Measurements from ENCODE around the gene KRTAP10-7.
"Not testable (repeated sequence)": the region's sequence is repeated elsewhere in the genome, so short reads cannot be mapped to it uniquely, and the experiment has no call there.

DNA sequence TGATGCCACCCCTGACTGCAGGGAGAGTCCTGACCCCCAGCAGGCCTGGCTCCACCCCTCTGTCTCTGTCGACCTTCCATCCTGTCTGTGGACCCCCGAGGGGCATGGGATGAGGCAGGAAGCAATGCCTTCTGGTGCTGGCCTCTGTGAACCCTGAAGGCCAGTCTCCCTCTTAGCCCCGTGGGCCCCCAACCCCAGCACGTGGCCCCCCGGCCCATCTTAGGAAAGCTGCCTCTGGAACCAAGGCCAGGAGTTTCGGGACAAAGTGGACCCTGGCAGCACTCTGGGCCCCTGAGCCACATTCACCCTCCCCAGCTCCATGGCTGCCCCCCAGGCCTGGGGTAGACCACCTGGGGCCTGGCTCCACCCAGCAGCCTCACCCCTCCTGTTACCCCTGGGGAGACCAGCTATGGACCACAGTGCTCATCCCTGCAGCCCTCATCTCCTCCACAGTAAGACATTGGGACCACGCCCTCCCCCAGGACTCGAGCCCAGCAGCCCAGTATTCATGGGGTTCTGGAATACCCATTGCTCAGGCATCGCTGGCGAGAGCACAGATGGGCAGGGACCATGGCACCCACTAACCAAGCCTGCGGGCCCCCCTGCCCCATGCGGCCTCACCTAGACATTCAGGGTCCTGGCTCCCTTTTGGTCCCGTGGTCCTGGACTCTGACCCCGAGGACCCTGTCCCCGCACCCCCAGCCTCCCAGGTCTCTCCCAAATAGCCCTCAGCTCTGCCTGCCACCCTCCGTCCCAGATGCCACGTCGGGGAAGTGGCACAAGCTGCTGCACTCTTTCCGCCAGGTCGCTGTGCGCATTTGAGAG, 38.3 kb downstream of the KRTAP10-7 start:
- TF ChIP-seq, protein P1, sequence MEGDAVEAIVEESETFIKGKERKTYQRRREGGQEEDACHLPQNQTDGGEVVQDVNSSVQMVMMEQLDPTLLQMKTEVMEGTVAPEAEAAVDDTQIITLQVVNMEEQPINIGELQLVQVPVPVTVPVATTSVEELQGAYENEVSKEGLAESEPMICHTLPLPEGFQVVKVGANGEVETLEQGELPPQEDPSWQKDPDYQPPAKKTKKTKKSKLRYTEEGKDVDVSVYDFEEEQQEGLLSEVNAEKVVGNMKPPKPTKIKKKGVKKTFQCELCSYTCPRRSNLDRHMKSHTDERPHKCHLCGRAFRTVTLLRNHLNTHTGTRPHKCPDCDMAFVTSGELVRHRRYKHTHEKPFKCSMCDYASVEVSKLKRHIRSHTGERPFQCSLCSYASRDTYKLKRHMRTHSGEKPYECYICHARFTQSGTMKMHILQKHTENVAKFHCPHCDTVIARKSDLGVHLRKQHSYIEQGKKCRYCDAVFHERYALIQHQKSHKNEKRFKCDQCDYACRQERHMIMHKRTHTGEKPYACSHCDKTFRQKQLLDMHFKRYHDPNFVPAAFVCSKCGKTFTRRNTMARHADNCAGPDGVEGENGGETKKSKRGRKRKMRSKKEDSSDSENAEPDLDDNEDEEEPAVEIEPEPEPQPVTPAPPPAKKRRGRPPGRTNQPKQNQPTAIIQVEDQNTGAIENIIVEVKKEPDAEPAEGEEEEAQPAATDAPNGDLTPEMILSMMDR (IDR thresholded peaks at IDR 0.05) = not testable (repeated sequence)
- not testable (repeated sequence) for TF ChIP-seq POLR2A (IDR thresholded peaks at IDR 0.05)

All from uterus (tissue), 2 donors.